Thyroid gland (tissue), 4 donors: ENCODE measurements around the gene PLCB4.

Experiments
- POLR2A ChIP-seq, 2 donors: fragments of 450-650 bp; IDR thresholded peaks; one replicate each; pipeline ENCODE4 v1.6.1; 2017; ENCODE audit warnings: antibody characterized with exemption in 2 of 2, mild to moderate bottlenecking in 2 of 2, moderate library complexity in 1 of 2
- TF ChIP-seq, protein P1 (sequence below), 6 experiments: fragments of 200-600 bp in 3 of 6; fragments of 450-650 bp in 3 of 6; sonication (generic) in 3 of 6; IDR thresholded peaks; one replicate each; pipeline ENCODE4 v1.5.1; 2016 to 2019; ENCODE audit warnings: antibody characterized with exemption in 6 of 6, mild to moderate bottlenecking in 2 of 6, inconsistent platforms in 1 of 6, moderate library complexity in 1 of 6

DNA sequence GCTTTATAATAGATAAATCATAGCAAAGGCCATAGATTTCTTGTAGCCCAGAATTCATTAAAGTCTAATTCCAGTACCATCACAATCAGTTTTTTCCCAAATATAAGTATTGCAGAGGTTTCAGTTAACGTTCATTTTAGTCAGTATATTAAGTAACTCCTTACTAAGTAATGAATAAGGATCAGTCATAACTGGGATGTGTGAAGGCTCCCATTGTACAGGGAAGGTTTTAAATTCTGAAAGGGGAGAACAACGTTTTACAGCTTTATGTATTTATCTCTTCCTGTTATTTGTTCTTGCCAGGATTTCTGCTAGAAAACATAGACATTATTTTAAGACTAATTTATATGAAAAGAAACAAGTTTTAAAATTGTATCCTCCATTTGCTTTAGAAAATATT is 230.0 kb downstream of the PLCB4 start:
- no peak for TF ChIP-seq POLR2A (IDR thresholded peaks at IDR 0.05)
- TF ChIP-seq, protein P1, sequence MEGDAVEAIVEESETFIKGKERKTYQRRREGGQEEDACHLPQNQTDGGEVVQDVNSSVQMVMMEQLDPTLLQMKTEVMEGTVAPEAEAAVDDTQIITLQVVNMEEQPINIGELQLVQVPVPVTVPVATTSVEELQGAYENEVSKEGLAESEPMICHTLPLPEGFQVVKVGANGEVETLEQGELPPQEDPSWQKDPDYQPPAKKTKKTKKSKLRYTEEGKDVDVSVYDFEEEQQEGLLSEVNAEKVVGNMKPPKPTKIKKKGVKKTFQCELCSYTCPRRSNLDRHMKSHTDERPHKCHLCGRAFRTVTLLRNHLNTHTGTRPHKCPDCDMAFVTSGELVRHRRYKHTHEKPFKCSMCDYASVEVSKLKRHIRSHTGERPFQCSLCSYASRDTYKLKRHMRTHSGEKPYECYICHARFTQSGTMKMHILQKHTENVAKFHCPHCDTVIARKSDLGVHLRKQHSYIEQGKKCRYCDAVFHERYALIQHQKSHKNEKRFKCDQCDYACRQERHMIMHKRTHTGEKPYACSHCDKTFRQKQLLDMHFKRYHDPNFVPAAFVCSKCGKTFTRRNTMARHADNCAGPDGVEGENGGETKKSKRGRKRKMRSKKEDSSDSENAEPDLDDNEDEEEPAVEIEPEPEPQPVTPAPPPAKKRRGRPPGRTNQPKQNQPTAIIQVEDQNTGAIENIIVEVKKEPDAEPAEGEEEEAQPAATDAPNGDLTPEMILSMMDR (IDR thresholded peaks at IDR 0.05), result no peak
